Right forelimb (tissue), 1 donor: ENCODE measurements around the gene PRDX5.
A peak's percentile ranks its signal among the peaks of the same experiment; 100 is the strongest.
"Not testable (repeated sequence)": the region's sequence is repeated elsewhere in the genome, so short reads cannot be mapped to it uniquely, and the experiment has no call there.

ENCODE experiments used
- DNase-seq: peaks from one replicate; pipeline ENCODE4 v3.0.0-alpha.2; 2018

The PRDX5 gene

GRCh38 chr11:64306563-64306875 is 11.4 kb upstream of the PRDX5 start:
- DNase-seq: no peak

- no peak for DNase-seq
Observed at GRCh38 chr11:64306876-64307622, 10.9 kb upstream of the PRDX5 start.

- not testable (repeated sequence) for DNase-seq
Observed at GRCh38 chr11:64307795-64308194, 10.1 kb upstream of the PRDX5 start.

- DNase-seq: no peak
Observed at GRCh38 chr11:64312947-64313346, 5.0 kb upstream of the PRDX5 start.

GRCh38 chr11:64313491-64314145 is 4.3 kb upstream of the PRDX5 start:
- DNase-seq: no peak

GRCh38 chr11:64314146-64314804 is 3.6 kb upstream of the PRDX5 start:
- DNase-seq: no peak

- no peak for DNase-seq
Observed at GRCh38 chr11:64314805-64315561, 2.9 kb upstream of the PRDX5 start.

GRCh38 chr11:64315667-64316526 is 2.0 kb upstream of the PRDX5 start:
- DNase-seq: not testable (repeated sequence)

- DNase-seq: no peak
Observed at GRCh38 chr11:64316672-64317324, 1.1 kb upstream of the PRDX5 start.

- DNase-seq: peak; percentile 95
Observed at GRCh38 chr11:64317325-64317960, 478 bp upstream of the PRDX5 start, which contains the start of gene TRMT112. Gene TRMT112, minus strand, starts transcription at chr11:64317559. Its CDS starts 33 bp downstream, at chr11:64317526.

- no peak for DNase-seq
Observed at GRCh38 chr11:64318766-64319761, 1.1 kb downstream of the PRDX5 start.

GRCh38 chr11:64320556-64320955 is 2.6 kb downstream of the PRDX5 start:
- no peak for DNase-seq

GRCh38 chr11:64321026-64321425 is 3.1 kb downstream of the PRDX5 start:
- no peak for DNase-seq

- no peak for DNase-seq
Observed at GRCh38 chr11:64321533-64321932, 3.6 kb downstream of the PRDX5 start.

- DNase-seq: no peak
Observed at GRCh38 chr11:64322925-64323260, 5.0 kb downstream of the PRDX5 start.

GRCh38 chr11:64323373-64323772 is 5.5 kb downstream of the PRDX5 start:
- no peak for DNase-seq

GRCh38 chr11:64323984-64324383 is 6.1 kb downstream of the PRDX5 start:
- not testable (repeated sequence) for DNase-seq

GRCh38 chr11:64324692-64325469 is 7.0 kb downstream of the PRDX5 start:
- no peak for DNase-seq

GRCh38 chr11:64327375-64327774 is 9.5 kb downstream of the PRDX5 start:
- no peak for DNase-seq
